Measurements from ENCODE around the gene PHLDA3. TPM values are rescaled to one million over a fixed set of nuclear protein-coding genes. Genes with fewer than 3 reads are reported as not detected.

Gene PHLDA3
- total RNA-seq, 4 donors from 2014 or later, result 95.4 to 350 (median 150) TPM

GRCh38 chr1:201421041-201421440 lies 47.9 kb downstream of the PHLDA3 start:
- TF ChIP-seq, protein P1, sequence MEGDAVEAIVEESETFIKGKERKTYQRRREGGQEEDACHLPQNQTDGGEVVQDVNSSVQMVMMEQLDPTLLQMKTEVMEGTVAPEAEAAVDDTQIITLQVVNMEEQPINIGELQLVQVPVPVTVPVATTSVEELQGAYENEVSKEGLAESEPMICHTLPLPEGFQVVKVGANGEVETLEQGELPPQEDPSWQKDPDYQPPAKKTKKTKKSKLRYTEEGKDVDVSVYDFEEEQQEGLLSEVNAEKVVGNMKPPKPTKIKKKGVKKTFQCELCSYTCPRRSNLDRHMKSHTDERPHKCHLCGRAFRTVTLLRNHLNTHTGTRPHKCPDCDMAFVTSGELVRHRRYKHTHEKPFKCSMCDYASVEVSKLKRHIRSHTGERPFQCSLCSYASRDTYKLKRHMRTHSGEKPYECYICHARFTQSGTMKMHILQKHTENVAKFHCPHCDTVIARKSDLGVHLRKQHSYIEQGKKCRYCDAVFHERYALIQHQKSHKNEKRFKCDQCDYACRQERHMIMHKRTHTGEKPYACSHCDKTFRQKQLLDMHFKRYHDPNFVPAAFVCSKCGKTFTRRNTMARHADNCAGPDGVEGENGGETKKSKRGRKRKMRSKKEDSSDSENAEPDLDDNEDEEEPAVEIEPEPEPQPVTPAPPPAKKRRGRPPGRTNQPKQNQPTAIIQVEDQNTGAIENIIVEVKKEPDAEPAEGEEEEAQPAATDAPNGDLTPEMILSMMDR (IDR thresholded peaks at IDR 0.05; ENCODE audit: low read depth), result no peak

DNA sequence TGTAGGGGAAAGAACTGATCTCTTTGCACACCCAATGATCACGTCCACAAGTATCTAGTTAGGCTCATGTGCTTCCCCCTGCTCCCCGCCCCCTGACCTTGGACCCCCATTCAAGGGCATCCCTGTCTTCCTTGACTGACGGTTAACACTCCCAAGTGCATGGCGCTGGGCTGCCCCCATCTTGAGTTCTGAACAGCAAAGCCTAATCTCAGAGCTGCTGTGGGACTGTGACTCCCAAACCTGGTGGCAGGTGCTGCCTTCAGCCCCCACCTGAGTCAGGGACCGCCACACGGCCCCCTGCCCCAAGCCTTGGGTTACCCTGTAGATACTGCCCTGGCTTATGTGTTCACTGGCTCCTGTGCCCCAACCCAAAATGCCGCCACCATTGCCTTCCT lies 48.4 kb downstream of the PHLDA3 start:
- TF ChIP-seq, protein P1 (IDR thresholded peaks at IDR 0.05; ENCODE audit: low read depth), result no peak

DNA sequence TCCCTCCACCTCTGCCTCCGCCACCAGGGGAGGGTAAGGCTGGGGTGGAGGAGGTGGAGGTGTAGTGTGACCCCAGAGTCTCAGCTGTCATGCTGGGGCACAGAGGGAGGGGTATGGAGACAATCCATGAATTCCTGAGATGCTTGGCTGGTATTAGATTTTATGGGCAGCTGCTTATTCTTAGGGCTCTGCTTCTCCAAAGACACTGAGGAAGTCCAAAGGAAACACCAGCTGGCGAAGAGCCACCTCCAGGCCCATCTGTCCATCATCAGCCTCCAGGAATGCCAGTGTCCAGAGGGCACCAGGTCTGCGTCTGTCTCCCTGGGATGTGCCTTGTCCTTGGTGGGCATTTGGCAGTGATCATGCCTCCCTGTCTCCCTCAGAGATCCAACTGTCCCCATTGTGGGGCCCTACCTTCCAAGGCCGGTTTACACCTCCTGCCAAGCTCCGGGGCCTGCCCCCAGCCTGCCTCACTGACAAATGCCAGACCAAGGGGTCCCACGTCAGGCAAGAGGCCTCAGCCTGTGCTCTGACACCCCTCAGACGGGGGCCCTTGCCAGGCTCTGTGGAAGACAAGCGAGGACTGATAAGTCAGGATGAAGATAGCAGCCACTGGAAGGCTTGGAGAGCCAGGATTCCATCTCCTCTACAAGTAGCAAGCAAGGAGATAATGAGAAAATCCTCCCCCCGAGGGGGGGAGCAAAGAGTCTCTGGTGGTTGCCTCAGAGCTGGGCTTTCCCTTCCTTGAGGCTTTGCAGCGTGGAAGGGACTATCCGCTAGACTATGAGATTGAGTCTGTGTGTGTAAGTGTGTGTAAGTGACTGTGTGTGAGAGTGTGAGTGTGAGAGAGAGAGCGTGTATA lies 49.0 kb downstream of the PHLDA3 start:
- TF ChIP-seq, protein P1 (IDR thresholded peaks at IDR 0.05; ENCODE audit: low read depth), result no peak

GRCh38 chr1:201419256-201419655 lies 49.7 kb downstream of the PHLDA3 start:
- TF ChIP-seq, protein P1 (IDR thresholded peaks at IDR 0.05; ENCODE audit: low read depth), result no peak

GRCh38 chr1:201418461-201418860 lies 50.5 kb downstream of the PHLDA3 start:
- TF ChIP-seq, protein P1 (IDR thresholded peaks at IDR 0.05; ENCODE audit: low read depth), result no peak

Other genes starting within 250 kb of the PHLDA3 start
- 10 to 100 TPM in 2 of 4 donors, 1 to 10 TPM in 1, under 1 TPM in 1; 0.51 to 13.6 (median 6.2) TPM for gene PKP1, start 185.7 kb downstream of the PHLDA3 start, total RNA-seq
- gene TNNT2, start 91.5 kb downstream of the PHLDA3 start, total RNA-seq, result not detected
- gene LAD1, start 69.9 kb downstream of the PHLDA3 start, total RNA-seq, result under 1 TPM in 1 of 4 donors, not detected in 3; 0.75 TPM
- not detected for gene TNNI1, start 47.5 kb downstream of the PHLDA3 start, total RNA-seq
- gene CSRP1, start 37.9 kb upstream of the PHLDA3 start, total RNA-seq, result 100 to 1,000 TPM in 3 of 4 donors, 10 to 100 TPM in 1; 82.0 to 242 (median 155) TPM
- 10 to 100 TPM; 25.1 to 63.5 (median 45.6) TPM for gene NAV1, start 69.9 kb upstream of the PHLDA3 start, total RNA-seq

All from subcutaneous adipose tissue (tissue), 4 donors.